ENCODE results near the gene ADAMTSL1. TPM values are rescaled to one million over a fixed set of nuclear protein-coding genes. Genes with fewer than 3 reads are reported as not detected.

Gene ADAMTSL1
- total and polyA plus RNA-seq, 2 of the 8 experiments (the other 6 are each of a cell fraction or from before 2014, with no cell fraction given) = 0.84 to 1.1 TPM

DNA sequence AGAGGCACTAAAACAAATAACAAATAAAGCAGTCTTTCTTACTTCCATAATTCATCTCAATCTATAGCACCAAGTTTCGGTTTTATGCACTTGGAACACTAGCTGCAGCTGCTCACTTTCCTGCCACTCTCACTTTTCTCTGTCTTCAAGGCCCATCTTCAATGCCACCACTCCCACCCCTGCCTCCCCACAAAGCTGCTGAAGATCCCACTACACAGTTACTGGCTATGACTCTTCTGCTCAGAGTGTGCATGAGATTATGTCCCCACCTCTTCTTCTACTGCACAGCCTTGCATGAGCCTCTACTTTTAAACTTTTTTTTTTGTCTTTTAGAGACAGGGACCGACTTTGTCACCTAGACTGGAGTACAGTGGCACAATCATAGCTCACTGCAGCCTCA lies 481.7 kb downstream of the ADAMTSL1 start:
- Histone ChIP-seq H2AK5ac (ENCODE audit: low read depth, low read length) (no peak overlapping the region), H3K9ac (replicated peaks in 1 of 4; ENCODE audit: extremely low read depth in 1 of 4, low read depth in 3 of 4, low read length in 3 of 4) (no peak overlapping the region), H2BK5ac (ENCODE audit: low read depth, low read length) (no peak overlapping the region), H2BK15ac (ENCODE audit: low read length) (no peak overlapping the region), H3K79me1 (ENCODE audit: low read depth, low read length) (no peaks in the 10 kb centered on the region), H3K4me3 (ENCODE audit: extremely low read depth in 1 of 4, insufficient read depth in 2 of 4, low read depth in 3 of 4, low read length in 4 of 4) (no peak overlapping the region), H3K14ac (ENCODE audit: insufficient read length) (no peak overlapping the region), H3K9me3 (ENCODE audit: insufficient read depth in 2 of 2, low read depth in 1 of 2, low read length in 1 of 2) (no peaks in the 10 kb centered on the region), H4K5ac (ENCODE audit: insufficient read length, low read depth, low read length) (no peak overlapping the region), H3K23ac (ENCODE audit: insufficient read length) (no peak overlapping the region), H2BK20ac (ENCODE audit: low read length) (no peak overlapping the region), H3K18ac (ENCODE audit: extremely low read depth, low read length) (no peak overlapping the region), H4K20me1 (replicated peaks in 1 of 2; ENCODE audit: control insufficient read depth in 1 of 2, insufficient read depth in 2 of 2, low read length in 2 of 2) (no peaks in the 10 kb centered on the region), H3K23me2 (ENCODE audit: low read depth, low read length) (0 out of 2 replicates have a peak, but pooled peaks cover 3% of the 10 kb centered on the region), H3K27me3 (replicated peaks in 1 of 4; ENCODE audit: control insufficient read depth in 3 of 4, extremely low read depth in 1 of 4, insufficient read depth in 3 of 4, low read length in 3 of 4) (no peaks in the 10 kb centered on the region), H3K4me1 (replicated peaks in 1 of 4; ENCODE audit: control insufficient read depth in 3 of 4, insufficient read depth in 4 of 4, low read length in 3 of 4) (no peaks in the 10 kb centered on the region), H2BK12ac (ENCODE audit: low read depth, low read length) (no peak overlapping the region), H3K56ac (replicated peaks; ENCODE audit: insufficient read length, low read depth, low read length) (no peak overlapping the region), H3K4ac (replicated peaks; ENCODE audit: insufficient read length, low read depth, low read length) (no peak overlapping the region), H3K79me2 (ENCODE audit: control insufficient read depth in 1 of 2, insufficient read depth in 2 of 2, low read length in 2 of 2) (no peaks in the 10 kb centered on the region), H2AFZ (ENCODE audit: low read length) (no peak overlapping the region), H4K91ac (replicated peaks; ENCODE audit: insufficient read length, low read length) (no peak overlapping the region), H2BK120ac (replicated peaks; ENCODE audit: low read depth, low read length) (no peak overlapping the region), H4K8ac (ENCODE audit: extremely low read depth, insufficient read depth, low read length) (no peak overlapping the region), H3K27ac (ENCODE audit: low read depth, low read length) (no peak overlapping the region), H3K4me2 (ENCODE audit: insufficient read depth in 1 of 2, low read depth in 2 of 2, low read length in 2 of 2) (no peak overlapping the region), H3K36me3 (ENCODE audit: control insufficient read depth in 2 of 4, insufficient read depth in 4 of 4, low read length in 3 of 4) (no peaks in the 10 kb centered on the region)
- POLR2A ChIA-PET (ENCODE audit: partially characterized antibody) = no interaction called here
- CTCF ChIA-PET (ENCODE audit: partially characterized antibody) = interaction anchor here (0.8 to 1.1 kb wide), 2 partner anchors 15 to 1426 kb away, joined by 3 read pairs; no protein-coding TSS in a partner anchor
- FAIRE-seq (no peak), DNase-seq (ENCODE audit: low read depth in 1 of 2, low spot score in 2 of 2) (no peak)
- 88% methylated on average over 2 of the region's 2 CpGs; no CpG with 5 or more reads in 1 of the 2 experiments for WGBS, 2 experiments (ENCODE audit: extremely low coverage in 1 of 2, insufficient coverage in 1 of 2, insufficient read length in 1 of 2, insufficient replicate concordance in 2 of 2, low coverage in 1 of 2, low lambda C conversion rate in 2 of 2, missing lambda C conversion rate in 1 of 2)
- TF ChIP-seq, protein P1, sequence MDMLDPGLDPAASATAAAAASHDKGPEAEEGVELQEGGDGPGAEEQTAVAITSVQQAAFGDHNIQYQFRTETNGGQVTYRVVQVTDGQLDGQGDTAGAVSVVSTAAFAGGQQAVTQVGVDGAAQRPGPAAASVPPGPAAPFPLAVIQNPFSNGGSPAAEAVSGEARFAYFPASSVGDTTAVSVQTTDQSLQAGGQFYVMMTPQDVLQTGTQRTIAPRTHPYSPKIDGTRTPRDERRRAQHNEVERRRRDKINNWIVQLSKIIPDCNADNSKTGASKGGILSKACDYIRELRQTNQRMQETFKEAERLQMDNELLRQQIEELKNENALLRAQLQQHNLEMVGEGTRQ (IDR thresholded peaks at IDR 0.05; ENCODE audit: low read length) = no peak
- TF ChIP-seq CEBPB (IDR thresholded peaks at IDR 0.05; ENCODE audit: low read depth, low read length) = no peak
- no peak for TF ChIP-seq BACH1 (IDR thresholded peaks at IDR 0.05; ENCODE audit: low read length)
- TF ChIP-seq PHF8 (conservative IDR thresholded peaks at IDR 0.05; ENCODE audit: low read depth, low read length) = no peak
- TF ChIP-seq, protein P2, sequence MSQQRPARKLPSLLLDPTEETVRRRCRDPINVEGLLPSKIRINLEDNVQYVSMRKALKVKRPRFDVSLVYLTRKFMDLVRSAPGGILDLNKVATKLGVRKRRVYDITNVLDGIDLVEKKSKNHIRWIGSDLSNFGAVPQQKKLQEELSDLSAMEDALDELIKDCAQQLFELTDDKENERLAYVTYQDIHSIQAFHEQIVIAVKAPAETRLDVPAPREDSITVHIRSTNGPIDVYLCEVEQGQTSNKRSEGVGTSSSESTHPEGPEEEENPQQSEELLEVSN (IDR thresholded peaks at IDR 0.05) = no peak
- TF ChIP-seq TAF7 (optimal IDR thresholded peaks at IDR 0.05; ENCODE audit: borderline replicate concordance, low read depth, low read length) = no peak
- no peak for TF ChIP-seq POLR2AphosphoS5 (IDR thresholded peaks at IDR 0.05; ENCODE audit: low read depth, low read length)
- no peak for TF ChIP-seq CREB1 (IDR thresholded peaks at IDR 0.05)

Measured in H1 (cell line).